GM12878 (cell line): ENCODE data around the gene SPAM1. TPM values are rescaled to one million over a fixed set of nuclear protein-coding genes. Genes with fewer than 3 reads are reported as not detected.
"Not testable (repeated sequence)": the region's sequence is repeated elsewhere in the genome, so short reads cannot be mapped to it uniquely, and the experiment has no call there.

Experiments
- ATAC-seq: fragments of 200-7000 bp; cut with Tn5 transposase; 3 replicates; pipeline ENCODE4 v1.9.1; 2020; ENCODE audit warnings: mild to moderate bottlenecking, moderate library complexity
- BruUV-seq: library from RNA; stranded (reverse); fragments of 400-500 nt; replicated peaks from 2 replicates; lab custom pipeline; 2021; lab: Mats Ljungman, UMichigan
- CTCF ChIA-PET: fragments of 300-600 bp; sonication (Branson Sonifier 250); formaldehyde crosslinking; extraction: SDS; loops from one replicate; lab custom pipeline; 2021; ENCODE audit warnings: inconsistent platforms; lab: Yijun Ruan, JAX
- POLR2A ChIA-PET: fragments of 350-600 bp; formaldehyde crosslinking; extraction: SDS; loops from one replicate; lab custom pipeline; 2021; ENCODE audit warnings: inconsistent platforms; lab: Charles Lee
- RAD21 ChIA-PET: fragments of 300-600 bp; sonication (Branson Sonifier 250); formaldehyde crosslinking; loops from one replicate; lab custom pipeline; 2023; ENCODE audit warnings: antibody characterized with exemption; ENCODE audit not compliant: unreplicated experiment; lab: Charles Lee
- SMC1A ChIA-PET: fragments of 300-600 bp; sonication (Branson Sonifier 250); formaldehyde crosslinking; loops from one replicate; lab custom pipeline; 2023; ENCODE audit not compliant: unreplicated experiment, uncharacterized antibody; lab: Charles Lee
- DNase-seq: peaks from one replicate; pipeline ENCODE4 v3.0.0-alpha.2; 2011; ENCODE audit warnings: low read depth, low spot score
- FAIRE-seq: peaks from 3 replicates; lab custom pipeline; 2011; peaks lifted over from hg19 to GRCh38; lab: Jason Lieb, UNC
- H2AFZ ChIP-seq: 2 replicates; pipeline ENCODE4 v1.6.0; 2011; ENCODE audit warnings: low read depth, low read length, control low read depth; ENCODE audit not compliant: control insufficient read depth
- H3K27ac ChIP-seq: 2 replicates; pipeline ENCODE4 v1.5.1; 2011; ENCODE audit warnings: control low read depth; ENCODE audit not compliant: control insufficient read depth, insufficient read depth
- H3K27me3 ChIP-seq, 2 experiments: replicated peaks in 1 of 2; 2 replicates each; pipeline versions ENCODE4 v1.6.0 to v1.6.1; 2011; ENCODE audit warnings: low read length in 1 of 2; ENCODE audit not compliant: control insufficient read depth in 2 of 2, insufficient read depth in 2 of 2
- H3K36me3 ChIP-seq, 2 experiments: 2 replicates each; pipeline ENCODE4 v1.5.1; 2011; ENCODE audit warnings: low read length in 1 of 2; ENCODE audit not compliant: control insufficient read depth in 2 of 2, insufficient read depth in 2 of 2
- H3K4me1 ChIP-seq: 2 replicates; pipeline ENCODE4 v1.6.1; 2011; ENCODE audit warnings: mild to moderate bottlenecking, low read length, moderate library complexity, mixed read lengths; ENCODE audit not compliant: control insufficient read depth, insufficient read depth
- H3K4me2 ChIP-seq: 2 replicates; pipeline ENCODE4 v1.6.0; 2011; ENCODE audit warnings: control low read depth; ENCODE audit not compliant: control insufficient read depth, insufficient read depth
- H3K4me3 ChIP-seq: fragments of 200-600 bp; sonication (generic); 2 replicates; pipeline ENCODE4 v1.5.1; 2016
- H3K79me2 ChIP-seq: 2 replicates; pipeline ENCODE4 v1.6.0; 2011; ENCODE audit warnings: low read length; ENCODE audit not compliant: control insufficient read depth, insufficient read depth
- H3K9ac ChIP-seq: 2 replicates; pipeline ENCODE4 v1.8.0; 2011; ENCODE audit warnings: low read length, control low read depth, mixed read lengths; ENCODE audit not compliant: control insufficient read depth, insufficient read depth
- H3K9me3 ChIP-seq: replicated peaks from 3 replicates; pipeline ENCODE4 v1.5.1; 2011; ENCODE audit warnings: mild to moderate bottlenecking, low read length; ENCODE audit not compliant: control insufficient read depth, insufficient read depth
- H4K20me1 ChIP-seq: 2 replicates; pipeline ENCODE4 v1.6.0; 2011; ENCODE audit not compliant: control insufficient read depth, insufficient read depth
- NFIC ChIP-seq: IDR thresholded peaks from 2 replicates; pipeline ENCODE4 v1.6.1; 2012; ENCODE audit warnings: low read depth, mild to moderate bottlenecking, inconsistent platforms, low read length, moderate library complexity
- WGBS: methylation state at CpG from one replicate; pipeline ENCODE4 v1.1.6; 2016; ENCODE audit warnings: low lambda C conversion rate; ENCODE audit not compliant: insufficient replicate concordance, insufficient coverage; ENCODE audit errors: missing lambda C conversion rate; 5-methylcytosine and 5-hydroxymethylcytosine counted together
- in situ Hi-C: fragments of 300-500 bp; cut with MboI; formaldehyde crosslinking; loops from 9 replicates; pipeline ENCODE4 v1.14.3; 2018; ENCODE audit warnings: mixed read lengths
- intact Hi-C: fragments of 100-400 bp; cut with micrococcal nuclease; formaldehyde crosslinking; loops from one replicate; pipeline ENCODE4 v1.14.2; 2022; ENCODE audit not compliant: unreplicated experiment
- polyA plus RNA-seq, 11 experiments: library from polyadenylated mRNA; depleted of rRNA in 4 of 11; unstranded in 6 of 11; stranded (reverse) in 5 of 11; fragments of >200 nt; fragmentation: Nextera tagmentation in 4 of 11; fragmentation: Illumina TruSeq in 1 of 11; extraction: Ambion mirVana in 4 of 11; extraction: Trizol in 1 of 11; gene quantifications; 1 replicate in 1 of 11; 2 replicates in 10 of 11; pipeline versions ENCODE4 v1.2.1 to v1.2.3, GENCODE V29; 2011 to 2016; ENCODE audit warnings: inconsistent platforms in 2 of 11, missing spikeins in 2 of 11, low read depth in 1 of 11
- total RNA-seq, 4 experiments: library from RNA; depleted of rRNA in 3 of 4; stranded (reverse); fragments of >200 nt in 3 of 4; fragmentation: Illumina TruSeq in 1 of 4; extraction: Trizol in 1 of 4; gene quantifications; 2 replicates each; pipeline versions ENCODE4 v1.2.1 to v1.2.3, GENCODE V29; 2013 to 2021
- TF ChIP-seq, protein P1 (sequence below): fragments of 150-350 bp; IDR thresholded peaks from 2 replicates; pipeline ENCODE4 v1.6.1; 2016; ENCODE audit warnings: low read depth, low read length

SPAM1 gene
- total and polyA plus RNA-seq, 10 of the 15 experiments (the other 5 are each of a cell fraction or from before 2014, with no cell fraction given): not detected

DNA sequence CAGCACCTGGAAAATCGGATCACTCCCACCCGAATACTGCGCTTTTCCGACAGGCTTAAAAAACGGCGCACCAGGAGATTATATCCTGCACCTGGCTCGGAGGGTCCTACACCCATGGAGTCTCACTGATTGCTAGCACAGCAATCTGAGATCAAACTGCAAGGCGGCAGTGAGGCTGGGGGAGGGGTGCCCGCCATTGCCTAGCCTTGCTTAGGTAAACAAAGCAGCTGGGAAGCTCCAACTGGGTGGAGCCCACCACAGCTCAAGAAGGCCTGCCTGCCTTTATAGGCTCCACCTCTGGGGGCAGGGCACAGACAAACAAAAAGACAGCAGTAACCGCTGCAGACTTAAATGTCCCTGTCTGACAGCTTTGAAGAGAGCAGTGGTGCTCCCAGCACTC lies 30.3 kb upstream of the SPAM1 start:
- H3K4me3 ChIP-seq, SMC1A ChIA-PET, H3K9me3 ChIP-seq, H3K27ac ChIP-seq, CTCF ChIA-PET, in situ Hi-C loops, H3K9ac ChIP-seq, H3K27me3 ChIP-seq, H2AFZ ChIP-seq, DNase-seq, BruUV-seq, intact Hi-C loops, FAIRE-seq, H3K79me2 ChIP-seq, H3K4me2 ChIP-seq, H3K36me3 ChIP-seq, H4K20me1 ChIP-seq, H3K4me1 ChIP-seq, POLR2A ChIA-PET, RAD21 ChIA-PET, ATAC-seq: not testable (repeated sequence)
- 87% methylated on average over 6 of the region's 10 CpGs for WGBS

DNA sequence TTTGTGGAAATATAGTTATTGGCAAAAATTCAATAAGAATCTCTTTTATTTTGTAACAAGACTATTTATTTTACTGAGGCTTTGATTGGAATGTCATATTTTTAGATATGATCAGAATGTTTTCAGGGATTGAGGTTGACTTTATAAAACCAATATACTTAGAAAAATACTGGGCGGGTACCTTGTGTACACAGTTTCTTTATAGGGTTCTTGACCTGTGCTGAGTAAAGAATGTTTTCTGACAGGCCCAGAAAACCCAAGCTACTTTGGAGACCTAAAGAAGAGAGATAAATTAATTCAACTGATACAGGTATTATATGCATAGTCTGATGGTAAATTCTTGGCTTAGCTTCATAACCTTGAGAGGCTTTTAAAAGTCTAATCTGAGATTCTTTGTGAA lies 23.9 kb upstream of the SPAM1 start:
- H3K4me2 ChIP-seq: no peak overlapping the region
- CTCF ChIA-PET: no interaction called here

More for the DNA sequence above, 23.9 kb upstream of the SPAM1 start:
- H4K20me1 ChIP-seq: no peaks in the 10 kb centered on the region
- H3K36me3 ChIP-seq: no peaks in the 10 kb centered on the region
- RAD21 ChIA-PET: interaction anchor here (1.1 kb wide), 1 partner anchor 29 kb away, joined by 3 read pairs; no protein-coding TSS in a partner anchor
- FAIRE-seq: no peak
- SMC1A ChIA-PET: interaction anchor here (1.1 kb wide), 1 partner anchor 16 kb away, joined by 4 read pairs; no protein-coding TSS in a partner anchor
- no peak overlapping the region for H2AFZ ChIP-seq
- no peak for DNase-seq
- ATAC-seq: no peak
- no TSS peak for BruUV-seq
- no peaks in the 10 kb centered on the region for H3K4me1 ChIP-seq
- in situ Hi-C loops: no loop called here
- no peak for TF ChIP-seq NFIC
- TF ChIP-seq, protein P1, sequence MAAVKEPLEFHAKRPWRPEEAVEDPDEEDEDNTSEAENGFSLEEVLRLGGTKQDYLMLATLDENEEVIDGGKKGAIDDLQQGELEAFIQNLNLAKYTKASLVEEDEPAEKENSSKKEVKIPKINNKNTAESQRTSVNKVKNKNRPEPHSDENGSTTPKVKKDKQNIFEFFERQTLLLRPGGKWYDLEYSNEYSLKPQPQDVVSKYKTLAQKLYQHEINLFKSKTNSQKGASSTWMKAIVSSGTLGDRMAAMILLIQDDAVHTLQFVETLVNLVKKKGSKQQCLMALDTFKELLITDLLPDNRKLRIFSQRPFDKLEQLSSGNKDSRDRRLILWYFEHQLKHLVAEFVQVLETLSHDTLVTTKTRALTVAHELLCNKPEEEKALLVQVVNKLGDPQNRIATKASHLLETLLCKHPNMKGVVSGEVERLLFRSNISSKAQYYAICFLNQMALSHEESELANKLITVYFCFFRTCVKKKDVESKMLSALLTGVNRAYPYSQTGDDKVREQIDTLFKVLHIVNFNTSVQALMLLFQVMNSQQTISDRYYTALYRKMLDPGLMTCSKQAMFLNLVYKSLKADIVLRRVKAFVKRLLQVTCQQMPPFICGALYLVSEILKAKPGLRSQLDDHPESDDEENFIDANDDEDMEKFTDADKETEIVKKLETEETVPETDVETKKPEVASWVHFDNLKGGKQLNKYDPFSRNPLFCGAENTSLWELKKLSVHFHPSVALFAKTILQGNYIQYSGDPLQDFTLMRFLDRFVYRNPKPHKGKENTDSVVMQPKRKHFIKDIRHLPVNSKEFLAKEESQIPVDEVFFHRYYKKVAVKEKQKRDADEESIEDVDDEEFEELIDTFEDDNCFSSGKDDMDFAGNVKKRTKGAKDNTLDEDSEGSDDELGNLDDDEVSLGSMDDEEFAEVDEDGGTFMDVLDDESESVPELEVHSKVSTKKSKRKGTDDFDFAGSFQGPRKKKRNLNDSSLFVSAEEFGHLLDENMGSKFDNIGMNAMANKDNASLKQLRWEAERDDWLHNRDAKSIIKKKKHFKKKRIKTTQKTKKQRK: no peak
- no peak overlapping the region for H3K9ac ChIP-seq
- no peak overlapping the region for H3K27ac ChIP-seq
- H3K27me3 ChIP-seq: no peaks in the 10 kb centered on the region
- POLR2A ChIA-PET: no interaction called here
- intact Hi-C loops: no loop called here
- no peaks in the 10 kb centered on the region; the same call in 2 of the 3 replicates for H3K9me3 ChIP-seq
- WGBS: 21% methylated on average over 1 of the region's 1 CpG
- H3K79me2 ChIP-seq: no peaks in the 10 kb centered on the region
- H3K4me3 ChIP-seq: no peak overlapping the region
